IMR-90 (cell line): ENCODE results near the gene SELENOM. TPM values are rescaled to one million over a fixed set of nuclear protein-coding genes. Genes with fewer than 3 reads are reported as not detected.

Experiments
- ATAC-seq: fragments of 200-7000 bp; cut with Tn5 transposase; 2 replicates; pipeline ENCODE4 v1.9.1; 2020; ENCODE audit warnings: low read depth, mild to moderate bottlenecking, moderate library complexity
- BruUV-seq: library from RNA; stranded (reverse); fragments of 400-500 nt; replicated peaks from 2 replicates; lab custom pipeline; 2021; lab: Mats Ljungman, UMichigan
- CTCF ChIA-PET: fragments of 300-600 bp; formaldehyde crosslinking; extraction: SDS; loops from one replicate; lab custom pipeline; 2021; ENCODE audit warnings: antibody characterized with exemption; lab: Yijun Ruan, JAX
- POLR2A ChIA-PET: fragments of 300-600 bp; sonication (Branson Sonifier 250); formaldehyde crosslinking; loops from one replicate; lab custom pipeline; 2022; ENCODE audit warnings: antibody characterized with exemption; ENCODE audit not compliant: unreplicated experiment; lab: Charles Lee
- DNase-seq: peaks from one replicate; pipeline ENCODE4 v3.0.0; 2013
- H2AFZ ChIP-seq: replicated peaks from 2 replicates; pipeline ENCODE3; 2013; ENCODE audit warnings: low read length, mild to moderate bottlenecking; ENCODE audit not compliant: poor library complexity
- H2AK5ac ChIP-seq: 2 replicates; pipeline ENCODE4 v1.6.1; 2013; ENCODE audit warnings: low read depth, low read length, inconsistent platforms
- H2AK9ac ChIP-seq: replicated peaks from 2 replicates; pipeline ENCODE3; 2013; ENCODE audit warnings: mild to moderate bottlenecking, low read depth, low read length, moderate library complexity; ENCODE audit not compliant: poor library complexity
- H2BK120ac ChIP-seq: 2 replicates; pipeline ENCODE4 v1.6.1; 2013; ENCODE audit warnings: low read depth, low read length, inconsistent platforms
- H2BK15ac ChIP-seq: 3 replicates; pipeline ENCODE4 v1.6.1; 2013; ENCODE audit warnings: low read depth, low read length, inconsistent platforms
- H2BK20ac ChIP-seq: 2 replicates; pipeline ENCODE4 v1.6.1; 2013; ENCODE audit warnings: low read depth, mild to moderate bottlenecking, inconsistent platforms, low read length, moderate library complexity
- H2BK5ac ChIP-seq: 2 replicates; pipeline ENCODE4 v1.6.1; 2013; ENCODE audit warnings: mild to moderate bottlenecking, low read depth, low read length, inconsistent platforms; ENCODE audit not compliant: poor library complexity, severe bottlenecking
- H3K14ac ChIP-seq: replicated peaks from 2 replicates; pipeline ENCODE4 v1.6.1; 2013; ENCODE audit warnings: low read depth, low read length, inconsistent platforms
- H3K18ac ChIP-seq: 2 replicates; pipeline ENCODE4 v1.6.1; 2013; ENCODE audit warnings: low read depth, low read length, control low read depth
- H3K23ac ChIP-seq: 2 replicates; pipeline ENCODE4 v1.6.1; 2013; ENCODE audit warnings: low read depth, low read length, inconsistent platforms
- H3K27ac ChIP-seq: 2 replicates; pipeline ENCODE4 v1.5.1; 2013; ENCODE audit warnings: mild to moderate bottlenecking, control low read depth, low read length; ENCODE audit not compliant: insufficient read depth
- H3K27me3 ChIP-seq: 2 replicates; pipeline ENCODE4 v1.6.1; 2013; ENCODE audit warnings: low read length; ENCODE audit not compliant: control insufficient read depth, insufficient read depth
- H3K36me3 ChIP-seq: 2 replicates; pipeline ENCODE4 v1.6.1; 2013; ENCODE audit warnings: low read length, mixed read lengths; ENCODE audit not compliant: control insufficient read depth, insufficient read depth
- H3K4ac ChIP-seq: 2 replicates; pipeline ENCODE4 v1.6.1; 2013; ENCODE audit warnings: low read depth, low read length, inconsistent platforms
- H3K4me1 ChIP-seq: 2 replicates; pipeline ENCODE4 v1.6.1; 2013; ENCODE audit warnings: low read length, mixed read lengths; ENCODE audit not compliant: control insufficient read depth, insufficient read depth
- H3K4me2 ChIP-seq: 2 replicates; pipeline ENCODE4 v1.6.1; 2013; ENCODE audit warnings: low read depth, mild to moderate bottlenecking, control low read depth, low read length, moderate library complexity
- H3K4me3 ChIP-seq: 2 replicates; pipeline ENCODE4 v1.5.1; 2013; ENCODE audit warnings: low read depth, mild to moderate bottlenecking, control low read depth, low read length, moderate library complexity; ENCODE audit not compliant: insufficient read depth
- H3K56ac ChIP-seq: 2 replicates; pipeline ENCODE4 v1.6.1; 2013; ENCODE audit warnings: low read length, inconsistent platforms; ENCODE audit not compliant: insufficient read depth; ENCODE audit errors: extremely low read depth
- H3K79me1 ChIP-seq, 2 experiments: 2 replicates each; pipeline ENCODE4 v1.6.1; 2013; ENCODE audit warnings: low read length in 2 of 2, inconsistent platforms in 1 of 2, low read depth in 1 of 2
- H3K9ac ChIP-seq: 2 replicates; pipeline ENCODE4 v1.6.1; 2013; ENCODE audit warnings: low read depth, low read length, control low read depth
- H3K9me1 ChIP-seq: 2 replicates; pipeline ENCODE4 v1.6.1; 2013; ENCODE audit warnings: low read length, inconsistent platforms; ENCODE audit not compliant: insufficient read depth
- H3K9me3 ChIP-seq: 2 replicates; pipeline ENCODE4 v1.6.1; 2013; ENCODE audit warnings: low read length; ENCODE audit not compliant: control insufficient read depth, insufficient read depth
- H4K20me1 ChIP-seq: 2 replicates; pipeline ENCODE4 v1.6.1; 2013; ENCODE audit warnings: low read length, inconsistent platforms; ENCODE audit not compliant: insufficient read depth
- H4K5ac ChIP-seq: 2 replicates; pipeline ENCODE4 v1.6.1; 2013; ENCODE audit warnings: mild to moderate bottlenecking, low read depth, low read length, control low read depth
- H4K8ac ChIP-seq, 2 experiments: 2 replicates each; pipeline ENCODE4 v1.6.1; 2013; ENCODE audit warnings: low read depth in 2 of 2, low read length in 2 of 2, control low read depth in 1 of 2, inconsistent platforms in 1 of 2
- H4K91ac ChIP-seq: 2 replicates; pipeline ENCODE4 v1.6.1; 2013; ENCODE audit warnings: low read depth, low read length, inconsistent platforms; ENCODE audit not compliant: insufficient read depth
- MAFK ChIP-seq: IDR thresholded peaks from 2 replicates; pipeline ENCODE4 v1.6.1; 2012; ENCODE audit warnings: low read depth, low read length, improper control_type of control experiment
- RCOR1 ChIP-seq: IDR thresholded peaks from 2 replicates; pipeline ENCODE4 v1.6.1; 2012; ENCODE audit warnings: mild to moderate bottlenecking, low read length, improper control_type of control experiment; ENCODE audit not compliant: insufficient replicate concordance
- USF2 ChIP-seq: fragments of 150-350 bp; IDR thresholded peaks from 2 replicates; pipeline ENCODE4 v1.6.1; 2017; ENCODE audit warnings: mild to moderate bottlenecking, antibody characterized with exemption, low read length, low read depth
- WGBS, 2 experiments: methylation state at CpG; one replicate each; pipeline versions ENCODE4 v1.1.5 to v1.1.7; 2013; ENCODE audit warnings: missing lambda C conversion rate in 2 of 2; ENCODE audit not compliant: insufficient read length in 1 of 2; ENCODE audit errors: extremely low coverage in 2 of 2; 5-methylcytosine and 5-hydroxymethylcytosine counted together
- dilution Hi-C: fragments of 300-500 bp; cut with HindIII; formaldehyde crosslinking; loops from one replicate; pipeline ENCODE4 v1.14.3; 2018; ENCODE audit warnings: low sequenced_read_pairs; ENCODE audit not compliant: unreplicated experiment
- in situ Hi-C: fragments of 300-500 bp; cut with MboI; formaldehyde crosslinking; loops from 3 replicates; pipeline ENCODE4 v1.14.3; 2019; ENCODE audit warnings: low sequenced_read_pairs, inconsistent platforms, mixed read lengths
- intact Hi-C: fragments of 100-400 bp; cut with micrococcal nuclease; formaldehyde crosslinking; loops from 2 replicates; pipeline ENCODE4 v1.10.0; 2022
- polyA plus RNA-seq, 3 experiments: library from polyadenylated mRNA; depleted of rRNA; stranded (reverse); fragments of >200 nt; gene quantifications; 2 replicates each; pipeline ENCODE4 v1.2.3, GENCODE V29; 2012; ENCODE audit warnings: low replicate concordance in 1 of 3
- total RNA-seq: library from RNA; depleted of rRNA; stranded (reverse); fragments of >200 nt; gene quantifications from 2 replicates; pipeline ENCODE4 v1.2.3, GENCODE V29; 2012
- TF ChIP-seq, protein P1 (sequence below): conservative IDR thresholded peaks from 2 replicates; pipeline ENCODE4 v1.5.1; 2012; ENCODE audit warnings: mild to moderate bottlenecking, low read depth, low read length, improper control_type of control experiment

The SELENOM gene
- total and polyA plus RNA-seq, 2 of the 4 experiments (the other 2 are of a cell fraction): 46.2 to 270 TPM

DNA sequence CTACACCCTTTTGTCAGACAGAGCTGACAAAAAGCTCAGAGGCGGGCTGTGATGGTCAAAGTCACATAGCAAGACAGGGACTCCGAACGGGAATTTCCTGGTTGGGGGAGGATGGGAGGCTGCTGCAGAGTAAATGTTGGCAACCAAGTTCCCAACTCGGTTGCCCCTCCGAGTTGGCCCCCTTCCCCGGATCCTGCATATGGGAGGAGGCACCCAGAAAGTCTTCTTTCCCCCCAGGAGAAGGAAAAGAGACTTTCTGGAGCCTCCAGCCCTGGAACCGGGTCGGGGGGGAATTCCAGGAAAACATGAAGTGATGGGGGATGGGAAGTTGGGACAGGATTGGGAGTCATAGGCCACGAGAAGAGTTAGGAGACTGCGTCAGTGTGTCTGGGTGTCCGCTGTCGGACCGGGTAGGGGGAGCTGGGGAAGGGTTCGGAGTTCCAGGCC, 614 bp downstream of the SELENOM start:
- Histone ChIP-seq H3K4me2 (peak overlapping the region; percentile 96), H3K9me1 (peaks cover 18% of the 10 kb centered on the region), H3K9ac (peak overlapping the region; percentile 91), H2BK5ac (peak overlapping the region; percentile 87), H3K27me3 (no peaks in the 10 kb centered on the region), H3K36me3 (peaks cover 30% of the 10 kb centered on the region), H3K4me1 (peaks cover 40% of the 10 kb centered on the region), H3K27ac (peak overlapping the region; percentile 94), H4K91ac (peak overlapping the region; percentile 89), H3K14ac (peak overlapping the region; percentile 98), H3K56ac (peak overlapping the region; percentile 58), H4K5ac (peak overlapping the region; percentile 31), H4K20me1 (peaks cover 25% of the 10 kb centered on the region), H3K4me3 (peak overlapping the region; percentile 90), H3K4ac (peak overlapping the region; percentile 92), H3K23ac (peak overlapping the region; percentile 94), H2BK20ac (no peak overlapping the region), H2AFZ (peak overlapping the region; percentile 96), H2BK15ac (peak overlapping the region; percentile 39; the same call in 1 of the 3 replicates), H2AK5ac (peak overlapping the region; percentile 85), H2BK120ac (peak overlapping the region; percentile 40; the same call in 1 of the 2 replicates), H3K9me3 (no peaks in the 10 kb centered on the region), H3K79me1 (peaks cover 15 to 49% of the 10 kb centered on the region in 2 experiments; a peak in 3 of 4 replicates), H3K18ac (peak overlapping the region; percentile 81), H4K8ac (peak overlapping the region; percentile 64 to 82; a peak in 3 of 4 replicates), H2AK9ac (peak overlapping the region; percentile 100)
- dilution Hi-C loops (no loop called here), intact Hi-C loops (loop anchor here (1.0 to 5.0 kb wide), 4 partner anchors 43 to 166 kb away; partner anchors contain the start of gene LIMK2), in situ Hi-C loops (no loop called here)
- ChIA-PET CTCF (interaction anchor here (0.6 to 2.0 kb wide), 9 partner anchors 10 to 187 kb away, joined by 3 to 12 read pairs (median 5); no protein-coding TSS in a partner anchor), POLR2A (interaction anchor here (0.6 kb wide), 1 partner anchor 81 kb away, joined by 4 read pairs; no protein-coding TSS in a partner anchor)
- no TSS peak for BruUV-seq
- no CpG with 5 or more reads among the region's 14 CpGs for WGBS, 2 experiments
- TF ChIP-seq RCOR1 (no peak), USF2 (peak; percentile 10; the same call in 1 of the 2 replicates), MAFK (no peak)
- TF ChIP-seq, protein P1, sequence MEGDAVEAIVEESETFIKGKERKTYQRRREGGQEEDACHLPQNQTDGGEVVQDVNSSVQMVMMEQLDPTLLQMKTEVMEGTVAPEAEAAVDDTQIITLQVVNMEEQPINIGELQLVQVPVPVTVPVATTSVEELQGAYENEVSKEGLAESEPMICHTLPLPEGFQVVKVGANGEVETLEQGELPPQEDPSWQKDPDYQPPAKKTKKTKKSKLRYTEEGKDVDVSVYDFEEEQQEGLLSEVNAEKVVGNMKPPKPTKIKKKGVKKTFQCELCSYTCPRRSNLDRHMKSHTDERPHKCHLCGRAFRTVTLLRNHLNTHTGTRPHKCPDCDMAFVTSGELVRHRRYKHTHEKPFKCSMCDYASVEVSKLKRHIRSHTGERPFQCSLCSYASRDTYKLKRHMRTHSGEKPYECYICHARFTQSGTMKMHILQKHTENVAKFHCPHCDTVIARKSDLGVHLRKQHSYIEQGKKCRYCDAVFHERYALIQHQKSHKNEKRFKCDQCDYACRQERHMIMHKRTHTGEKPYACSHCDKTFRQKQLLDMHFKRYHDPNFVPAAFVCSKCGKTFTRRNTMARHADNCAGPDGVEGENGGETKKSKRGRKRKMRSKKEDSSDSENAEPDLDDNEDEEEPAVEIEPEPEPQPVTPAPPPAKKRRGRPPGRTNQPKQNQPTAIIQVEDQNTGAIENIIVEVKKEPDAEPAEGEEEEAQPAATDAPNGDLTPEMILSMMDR: no peak
- DNase-seq (peak; percentile 55), ATAC-seq (peak; percentile 0)
